ENCODE measurements around the gene CNOT9. TPM values are rescaled to one million over a fixed set of nuclear protein-coding genes. Genes with fewer than 3 reads are reported as not detected.

CNOT9 gene
- total RNA-seq, 1 donor from 2014 or later = 46.4 TPM

GRCh38 chr2:218555527-218555926 is 13.1 kb upstream of the CNOT9 start:
- Histone ChIP-seq H3K36me3 (peaks cover 8 to 59% of the 10 kb centered on the region in 2 donors), H3K9me3 (no peaks in the 10 kb centered on the region), H3K27me3 (no peaks in the 10 kb centered on the region), H3K4me1 (no peaks in the 10 kb centered on the region), H3K27ac (no peak overlapping the region), H3K4me3 (no peak overlapping the region)
- intact Hi-C loops (cut with DNase I) = no loop called here
- TF ChIP-seq POLR2A (IDR thresholded peaks at IDR 0.05) (no peak), POLR2AphosphoS5 (IDR thresholded peaks at IDR 0.05; ENCODE audit: insufficient read depth in 1 of 2, low read depth in 1 of 2) (no peak)
- TF ChIP-seq, protein P1, sequence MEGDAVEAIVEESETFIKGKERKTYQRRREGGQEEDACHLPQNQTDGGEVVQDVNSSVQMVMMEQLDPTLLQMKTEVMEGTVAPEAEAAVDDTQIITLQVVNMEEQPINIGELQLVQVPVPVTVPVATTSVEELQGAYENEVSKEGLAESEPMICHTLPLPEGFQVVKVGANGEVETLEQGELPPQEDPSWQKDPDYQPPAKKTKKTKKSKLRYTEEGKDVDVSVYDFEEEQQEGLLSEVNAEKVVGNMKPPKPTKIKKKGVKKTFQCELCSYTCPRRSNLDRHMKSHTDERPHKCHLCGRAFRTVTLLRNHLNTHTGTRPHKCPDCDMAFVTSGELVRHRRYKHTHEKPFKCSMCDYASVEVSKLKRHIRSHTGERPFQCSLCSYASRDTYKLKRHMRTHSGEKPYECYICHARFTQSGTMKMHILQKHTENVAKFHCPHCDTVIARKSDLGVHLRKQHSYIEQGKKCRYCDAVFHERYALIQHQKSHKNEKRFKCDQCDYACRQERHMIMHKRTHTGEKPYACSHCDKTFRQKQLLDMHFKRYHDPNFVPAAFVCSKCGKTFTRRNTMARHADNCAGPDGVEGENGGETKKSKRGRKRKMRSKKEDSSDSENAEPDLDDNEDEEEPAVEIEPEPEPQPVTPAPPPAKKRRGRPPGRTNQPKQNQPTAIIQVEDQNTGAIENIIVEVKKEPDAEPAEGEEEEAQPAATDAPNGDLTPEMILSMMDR (IDR thresholded peaks at IDR 0.05) = no peak
- DNase-seq (ENCODE audit: extremely low spot score in 2 of 2) = no peak

DNA sequence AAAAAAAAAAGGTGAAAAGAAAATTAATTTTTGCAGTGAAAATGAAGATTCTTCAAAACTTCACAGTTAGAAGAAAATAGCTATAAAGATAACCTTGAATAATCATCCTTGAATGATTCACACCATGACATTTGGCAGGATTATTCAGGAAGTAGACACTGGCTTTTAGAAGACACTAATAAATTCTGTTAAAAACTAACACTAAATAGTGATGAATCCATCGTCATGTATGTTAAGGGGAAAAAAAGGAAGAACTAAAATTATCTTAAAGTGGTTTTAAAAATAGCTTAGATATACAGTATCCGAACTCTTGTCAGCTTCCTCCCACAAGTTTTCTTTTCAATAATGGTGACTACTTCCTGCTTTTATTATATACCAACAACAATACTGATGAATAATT is 10.7 kb upstream of the CNOT9 start:
- Histone ChIP-seq H3K27me3 (no peaks in the 10 kb centered on the region), H3K27ac (no peak overlapping the region), H3K9me3 (no peaks in the 10 kb centered on the region), H3K36me3 (peaks cover 0 to 48% of the 10 kb centered on the region in 2 donors), H3K4me1 (no peaks in the 10 kb centered on the region), H3K4me3 (no peak overlapping the region)
- TF ChIP-seq, protein P1 (IDR thresholded peaks at IDR 0.05) = no peak
- TF ChIP-seq POLR2AphosphoS5 (IDR thresholded peaks at IDR 0.05; ENCODE audit: insufficient read depth in 1 of 2, low read depth in 1 of 2) (no peak), POLR2A (IDR thresholded peaks at IDR 0.05) (no peak)
- no peak for DNase-seq (ENCODE audit: extremely low spot score in 2 of 2)
- intact Hi-C loops (cut with DNase I) = no loop called here

DNA sequence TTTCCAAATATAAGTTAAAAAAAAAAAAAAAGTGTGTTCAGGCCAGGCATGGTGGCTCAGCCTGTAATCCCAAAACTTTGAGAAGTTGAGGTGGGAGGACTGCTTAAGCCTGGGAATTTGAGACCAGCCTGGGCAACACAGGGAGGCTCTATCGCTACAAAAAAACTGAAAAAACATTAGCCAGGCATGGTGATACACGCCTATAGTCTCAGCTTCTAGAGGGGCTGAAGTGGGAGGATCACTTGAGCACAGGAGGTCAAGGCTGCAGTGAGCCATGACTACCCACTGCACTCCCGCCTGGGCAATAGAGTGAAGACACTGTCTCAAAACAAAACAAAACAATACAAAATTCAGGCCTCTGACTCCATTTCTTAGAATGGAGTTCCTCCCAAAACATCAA is 9.7 kb upstream of the CNOT9 start:
- Histone ChIP-seq H3K27me3 (no peaks in the 10 kb centered on the region), H3K36me3 (peaks cover 0 to 39% of the 10 kb centered on the region in 2 donors), H3K4me3 (no peak overlapping the region), H3K4me1 (no peaks in the 10 kb centered on the region), H3K27ac (no peak overlapping the region), H3K9me3 (no peaks in the 10 kb centered on the region)
- DNase-seq (ENCODE audit: extremely low spot score in 2 of 2) = no peak
- intact Hi-C loops (cut with DNase I) = no loop called here
- TF ChIP-seq POLR2A (IDR thresholded peaks at IDR 0.05) (no peak), POLR2AphosphoS5 (IDR thresholded peaks at IDR 0.05; ENCODE audit: insufficient read depth in 1 of 2, low read depth in 1 of 2) (no peak)
- TF ChIP-seq, protein P1 (IDR thresholded peaks at IDR 0.05) = no peak

- peaks cover 18% of the 10 kb centered on the region for H3K4me1 ChIP-seq
- H3K4me3 ChIP-seq = no peak overlapping the region
- TF ChIP-seq POLR2A (IDR thresholded peaks at IDR 0.05) (no peak), POLR2AphosphoS5 (IDR thresholded peaks at IDR 0.05; ENCODE audit: insufficient read depth in 1 of 2, low read depth in 1 of 2) (no peak)
- TF ChIP-seq, protein P1 (IDR thresholded peaks at IDR 0.05) = no peak
- no peak for DNase-seq (ENCODE audit: extremely low spot score in 2 of 2)
- no peak overlapping the region for H3K27ac ChIP-seq
- intact Hi-C loops (cut with DNase I) = loop anchor here (10.0 kb wide), 1 partner anchor 159 kb away; no protein-coding TSS in a partner anchor
- no peaks in the 10 kb centered on the region for H3K9me3 ChIP-seq
- H3K36me3 ChIP-seq = peaks cover 0 to 13% of the 10 kb centered on the region in 2 donors
- no peaks in the 10 kb centered on the region for H3K27me3 ChIP-seq
These were observed 4.6 kb upstream of the CNOT9 start for GRCh38 chr2:218564056-218564455.

DNA sequence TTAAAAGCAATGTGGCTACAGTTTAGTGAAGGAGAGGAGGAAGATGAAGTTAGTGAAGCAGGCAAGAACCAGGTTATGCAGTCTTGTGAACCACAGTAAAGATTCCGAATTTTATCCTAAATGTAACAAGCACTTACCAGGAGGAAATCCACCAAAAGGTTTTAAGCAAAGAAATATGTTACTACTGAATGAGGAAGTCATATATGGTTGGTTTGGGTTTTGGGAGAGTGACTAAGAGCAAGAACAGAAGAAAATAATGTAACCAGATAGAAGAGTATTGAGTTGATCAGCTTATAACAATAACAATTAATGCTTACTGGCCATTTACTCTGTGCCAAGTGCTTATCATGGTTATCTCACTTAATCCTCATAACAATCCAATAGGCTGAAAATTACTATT is 2.3 kb upstream of the CNOT9 start:
- intact Hi-C loops (cut with DNase I) = loop anchor here (10.0 kb wide), 1 partner anchor 161 kb away; no protein-coding TSS in a partner anchor
- Histone ChIP-seq H3K27ac (no peak overlapping the region), H3K4me1 (peaks cover 38% of the 10 kb centered on the region), H3K36me3 (peaks cover 0 to under 1% of the 10 kb centered on the region in 2 donors), H3K27me3 (no peaks in the 10 kb centered on the region), H3K4me3 (no peak overlapping the region), H3K9me3 (no peaks in the 10 kb centered on the region)
- no peak for DNase-seq (ENCODE audit: extremely low spot score in 2 of 2)
- TF ChIP-seq POLR2A (IDR thresholded peaks at IDR 0.05) = no peak
- TF ChIP-seq POLR2AphosphoS5 (IDR thresholded peaks at IDR 0.05; ENCODE audit: insufficient read depth in 1 of 2, low read depth in 1 of 2) = no peak
- TF ChIP-seq, protein P1 (IDR thresholded peaks at IDR 0.05) = no peak
